HCEC 1CT (cell line): ENCODE data around the gene CEACAM19.
A peak's percentile ranks its signal among the peaks of the same experiment; 100 is the strongest.
"Not testable (repeated sequence)": the region's sequence is repeated elsewhere in the genome, so short reads cannot be mapped to it uniquely, and the experiment has no call there.

Experiments
- DNase-seq: peaks from one replicate; pipeline ENCODE4 v3.0.0-alpha.2; 2017

Gene CEACAM19

DNA sequence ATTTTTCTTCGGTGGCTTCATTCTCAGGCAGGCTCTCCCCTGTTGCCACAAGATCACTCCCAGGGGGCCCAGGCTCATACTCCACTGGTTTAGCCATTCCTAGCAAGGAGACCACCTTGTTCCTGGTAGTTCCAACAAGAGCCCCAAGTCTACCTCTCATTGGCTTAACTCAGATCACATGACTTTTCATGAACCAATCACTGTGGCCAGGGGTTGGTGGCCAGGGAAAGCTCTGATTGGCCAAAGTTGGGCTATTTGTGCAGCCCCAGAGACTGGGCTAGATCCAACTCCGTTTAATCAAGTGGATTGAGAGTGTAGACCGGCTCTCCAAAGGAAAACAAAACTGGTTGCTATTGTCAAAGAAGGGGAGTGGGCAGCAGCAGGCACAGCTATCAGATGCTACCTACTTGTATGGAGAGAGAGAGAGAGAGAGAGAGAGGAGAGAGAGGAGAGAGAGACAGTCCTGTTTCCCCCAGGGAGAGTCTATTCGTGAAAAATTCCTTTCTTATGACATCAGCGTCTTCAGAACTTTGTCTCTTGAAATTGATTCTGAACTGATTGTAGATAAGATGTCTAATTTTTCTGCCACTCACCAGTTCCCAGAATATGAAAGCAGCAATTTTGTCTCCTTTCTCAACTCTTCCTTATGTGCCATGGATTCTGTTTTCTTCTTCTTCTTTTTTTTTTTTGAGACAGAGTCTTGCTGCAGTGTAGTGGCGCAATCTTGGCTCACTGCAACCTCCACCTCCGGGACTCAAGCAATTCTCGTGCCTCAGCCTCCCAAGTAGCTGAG lies 5.9 kb downstream of the CEACAM19 start:
- peak; percentile 38 for DNase-seq

GRCh38 chr19:44680536-44680935 lies 9.3 kb downstream of the CEACAM19 start:
- DNase-seq: no peak

GRCh38 chr19:44681992-44682790 lies 10.9 kb downstream of the CEACAM19 start:
- DNase-seq: no peak

DNA sequence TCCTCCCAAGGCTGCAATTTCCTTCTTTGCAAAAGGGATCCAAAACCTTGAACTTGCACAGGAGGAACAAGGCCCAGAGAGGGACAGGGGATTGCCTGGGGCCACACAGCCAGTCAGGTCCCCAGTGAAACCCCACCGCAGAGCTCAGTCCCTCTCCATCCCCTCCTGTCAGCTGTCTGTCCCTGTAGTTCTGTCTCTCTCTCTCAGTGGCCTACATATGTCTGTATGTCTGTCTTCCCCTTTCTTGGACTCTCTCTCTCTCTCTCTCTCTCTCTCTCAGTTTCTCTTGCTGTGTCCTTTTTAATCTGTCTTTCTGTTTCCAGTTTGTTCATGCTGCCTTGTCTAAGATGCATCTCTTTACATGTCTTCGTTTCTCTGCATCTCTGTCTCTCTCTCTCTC lies 11.5 kb downstream of the CEACAM19 start:
- DNase-seq: no peak

DNA sequence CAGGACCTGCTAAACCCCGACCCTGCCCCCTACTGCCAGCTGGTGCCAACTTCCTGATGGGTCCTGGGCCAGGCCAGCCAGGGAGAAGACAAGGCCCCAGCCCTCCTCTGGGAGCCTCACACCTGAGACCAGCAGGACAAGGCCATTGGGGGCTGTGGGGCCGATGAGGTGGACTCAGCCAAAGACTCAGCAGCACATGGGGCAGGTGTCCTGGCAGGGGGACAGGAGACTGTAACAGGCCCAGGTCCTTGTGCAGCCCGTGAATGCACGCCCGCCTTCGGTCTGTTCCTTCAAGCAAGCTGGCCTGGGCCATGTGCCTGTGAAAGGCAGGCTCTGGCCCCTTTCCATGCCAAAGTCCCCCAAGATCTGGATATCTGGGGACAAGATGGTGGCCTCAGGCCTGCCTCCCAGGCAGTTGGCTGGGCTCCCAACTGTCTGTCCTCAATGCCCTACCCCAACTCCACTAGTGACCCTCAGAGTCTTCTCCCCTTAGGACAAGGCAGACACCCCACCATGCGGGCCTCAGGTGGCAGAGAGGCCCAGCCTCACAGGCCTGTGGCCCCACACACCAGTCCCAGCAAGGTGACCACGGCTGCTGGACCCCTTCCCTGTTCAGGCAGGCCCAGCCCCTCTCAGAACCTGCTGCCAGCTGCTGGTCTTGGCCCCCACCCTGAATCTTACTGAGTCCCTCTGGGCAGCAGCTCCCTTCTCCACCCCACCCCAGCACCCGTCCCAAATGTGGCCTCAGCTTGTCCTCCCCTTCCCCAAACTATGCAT lies 12.3 kb downstream of the CEACAM19 start:
- no peak for DNase-seq

DNA sequence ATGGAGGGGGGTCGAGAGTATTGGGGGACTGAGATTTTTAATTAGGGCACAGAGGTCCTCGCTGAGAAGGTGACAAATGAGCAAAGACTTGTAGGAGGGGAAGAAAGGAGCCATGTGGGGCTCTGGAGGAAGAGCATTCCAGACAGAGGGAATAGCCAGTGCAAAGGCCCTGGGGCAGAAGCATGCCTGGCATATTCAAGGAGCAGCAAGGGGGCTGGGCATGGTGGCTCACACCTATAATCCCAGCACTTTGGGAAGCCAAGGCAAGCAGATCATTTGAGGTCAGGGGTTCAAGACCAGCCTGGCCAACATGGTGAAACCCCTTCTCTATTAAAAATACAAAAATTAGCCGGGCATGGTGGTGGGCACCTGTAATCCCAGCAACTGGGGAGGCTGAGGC lies 13.1 kb downstream of the CEACAM19 start:
- DNase-seq: not testable (repeated sequence)

DNA sequence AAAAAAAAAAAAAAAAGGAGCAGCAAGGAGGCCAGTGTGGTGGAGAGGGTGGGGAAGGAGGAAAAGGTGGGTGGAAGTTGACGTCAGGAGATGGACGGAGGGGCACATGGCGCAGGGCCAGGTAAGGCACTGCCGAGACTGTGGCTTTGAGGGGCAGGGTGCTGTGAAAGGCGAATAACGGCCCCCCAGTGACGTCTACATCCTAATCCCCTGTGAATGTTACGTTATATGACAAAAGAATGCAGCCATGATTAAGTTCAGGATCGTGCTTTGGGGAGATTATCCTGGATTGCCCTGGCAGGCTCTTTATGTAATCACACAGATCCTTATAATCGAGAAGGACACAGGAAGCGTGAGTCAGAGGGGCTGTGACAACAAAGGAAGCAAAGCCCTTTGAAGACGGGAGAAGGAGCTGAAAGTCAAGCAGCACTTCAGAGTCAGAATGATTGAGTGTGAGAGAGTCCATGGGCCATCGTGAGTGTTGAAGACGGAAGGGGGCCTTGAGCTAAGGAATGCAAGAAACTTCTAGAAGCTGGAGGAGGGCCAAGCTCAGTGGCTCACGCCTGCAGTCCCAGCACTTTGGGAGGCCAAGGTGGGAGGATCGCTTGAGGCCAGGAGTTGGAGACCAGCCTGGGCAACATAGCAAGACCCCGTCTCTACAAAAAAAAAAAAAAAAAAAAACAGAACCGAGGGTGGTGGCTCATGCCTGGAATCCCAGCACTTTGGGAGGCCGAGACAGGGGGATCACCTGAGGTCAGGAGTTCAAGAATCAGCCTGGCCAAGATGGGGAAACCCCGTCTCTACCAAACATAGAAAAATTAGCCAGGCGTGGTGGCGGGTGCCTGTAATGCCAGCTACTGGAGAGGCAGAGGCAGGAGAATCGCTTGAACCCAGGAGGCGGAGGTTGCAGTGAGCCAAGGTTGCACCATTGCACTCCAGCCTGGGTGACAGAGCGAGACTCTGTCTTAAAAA lies 13.9 kb downstream of the CEACAM19 start:
- peak; percentile 95 for DNase-seq

DNA sequence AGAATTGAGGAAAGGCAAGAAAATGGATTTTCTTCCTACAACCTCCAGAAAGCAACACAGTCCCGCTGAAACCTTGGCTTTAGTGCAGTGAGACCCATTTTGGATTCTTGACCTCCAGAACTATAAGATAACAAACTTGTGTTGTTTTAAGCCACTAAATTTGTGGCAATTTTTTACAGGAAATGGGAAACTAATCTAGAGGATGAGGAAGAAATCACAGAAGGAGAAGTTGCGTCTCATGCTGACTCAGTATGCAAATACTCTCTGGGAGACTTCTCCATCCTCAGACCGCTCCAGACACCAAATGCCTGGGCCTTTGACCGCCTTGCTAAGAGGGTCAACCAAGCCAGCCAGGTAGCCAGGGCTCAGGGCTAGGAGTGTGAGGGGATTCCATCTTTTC lies 14.6 kb downstream of the CEACAM19 start:
- DNase-seq: peak; percentile 48

- DNase-seq: no peak
Measured at GRCh38 chr19:44686896-44687295, 15.6 kb downstream of the CEACAM19 start.

DNA sequence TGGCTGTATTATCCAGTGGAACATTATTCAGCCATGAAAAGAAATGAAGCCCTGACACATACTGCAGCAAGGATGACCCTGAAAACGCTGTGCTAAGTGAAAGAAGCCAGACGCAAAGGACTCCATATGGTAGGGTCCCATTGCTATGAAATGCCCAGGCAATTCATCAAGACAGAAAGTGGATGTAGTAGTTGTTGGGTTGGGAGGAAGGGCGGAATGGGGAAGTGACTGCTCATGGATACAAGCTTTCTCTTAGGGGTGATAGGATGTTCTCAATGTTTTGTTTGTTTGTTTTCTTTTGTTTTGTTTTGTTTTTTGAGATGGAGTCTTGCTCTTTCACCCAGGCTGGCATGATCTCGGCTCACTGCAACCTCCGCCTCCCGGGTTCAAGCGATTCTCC lies 16.6 kb downstream of the CEACAM19 start:
- DNase-seq: no peak

- peak; percentile 39 for DNase-seq
Measured at GRCh38 chr19:44689290-44690130, 18.2 kb downstream of the CEACAM19 start.

- no peak for DNase-seq
Measured at GRCh38 chr19:44690131-44690440, 18.8 kb downstream of the CEACAM19 start.

- DNase-seq: no peak
Measured at GRCh38 chr19:44692379-44692721, 21.1 kb downstream of the CEACAM19 start.

DNA sequence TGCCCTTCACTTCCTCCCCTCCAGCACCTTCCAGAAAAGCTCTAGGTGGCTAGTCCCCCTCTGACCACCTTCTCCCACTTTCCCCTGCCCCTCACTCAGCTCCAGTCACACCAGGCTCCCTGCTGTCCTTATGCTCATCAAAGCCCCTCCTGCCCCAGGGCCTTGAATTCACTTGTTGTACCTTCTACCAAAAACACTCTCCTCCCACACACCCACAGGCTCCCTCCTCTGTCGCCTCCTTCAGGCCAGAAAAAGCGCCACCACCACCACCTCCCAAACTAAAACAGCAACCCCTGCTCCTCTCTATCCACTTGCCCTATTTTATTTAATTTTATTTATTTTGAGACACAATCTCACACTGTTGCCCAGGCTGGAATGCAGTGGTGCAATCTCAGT lies 22.9 kb downstream of the CEACAM19 start:
- no peak for DNase-seq

- no peak for DNase-seq
Measured at GRCh38 chr19:44696939-44697669, 25.8 kb downstream of the CEACAM19 start.

- no peak for DNase-seq
Measured at GRCh38 chr19:44697670-44698034, 26.4 kb downstream of the CEACAM19 start.

DNA sequence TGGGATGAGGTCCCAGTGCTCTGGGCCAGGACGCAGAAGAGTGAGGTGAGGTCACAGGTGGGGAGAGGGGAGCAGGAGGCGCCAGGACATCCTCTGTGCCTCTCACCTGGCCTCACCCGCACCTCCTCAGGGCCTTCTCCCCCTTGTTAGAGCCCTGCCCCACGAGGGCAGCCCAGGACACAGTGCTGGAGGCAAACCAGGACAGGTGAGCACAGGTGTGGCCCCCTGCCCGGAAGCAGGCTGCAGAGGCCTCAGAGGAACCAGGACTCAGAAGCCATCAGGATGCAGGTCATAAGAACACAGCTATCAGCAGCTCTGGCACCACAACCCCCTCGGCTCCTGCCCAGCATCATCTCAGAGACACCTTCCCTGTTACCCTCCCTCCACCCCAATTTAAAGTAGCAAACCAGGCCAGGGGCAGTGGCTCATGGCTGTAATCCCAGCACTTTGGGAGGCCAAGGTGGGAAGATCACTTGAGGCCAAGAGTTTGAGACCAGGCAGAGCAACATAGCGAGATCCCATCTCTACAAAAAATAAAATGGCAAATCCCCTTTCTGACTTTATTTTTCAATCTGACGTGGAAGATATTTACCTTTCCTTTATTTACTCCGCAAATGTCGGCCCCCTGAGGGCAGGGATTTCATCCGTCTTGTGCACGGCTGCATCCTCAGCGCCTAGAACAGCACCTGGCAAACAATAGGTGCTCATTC lies 27.4 kb downstream of the CEACAM19 start, which contains the start of gene CEACAM16:
Gene CEACAM16, plus strand, starts transcription at position 660 of the 710 bp plus-strand sequence. CDS start 2,306 bp downstream, outside the sequence.
- no peak for DNase-seq

DNA sequence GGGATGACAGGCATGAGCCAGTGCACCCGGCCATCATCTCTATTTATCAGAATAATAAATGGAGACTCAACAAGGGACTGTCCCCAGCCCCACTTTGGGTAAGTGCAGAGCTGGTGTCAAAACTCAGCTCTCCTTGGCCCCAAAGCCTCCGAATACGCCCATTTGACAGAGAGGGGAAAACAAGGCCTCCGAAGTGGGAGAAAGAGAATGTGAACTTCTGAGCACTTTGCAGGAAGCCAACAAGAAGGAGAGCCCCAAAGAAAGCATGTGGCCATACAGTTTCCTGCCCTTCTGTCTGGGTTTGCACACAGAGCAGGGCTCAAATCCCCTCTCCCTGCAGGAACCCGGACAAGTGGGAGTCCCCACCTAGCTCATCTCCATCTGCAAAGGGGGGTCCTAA lies 29.3 kb downstream of the CEACAM19 start:
- DNase-seq: no peak

- DNase-seq: no peak
Measured at GRCh38 chr19:44701228-44701627, 29.9 kb downstream of the CEACAM19 start.

GRCh38 chr19:44702551-44703176 lies 31.4 kb downstream of the CEACAM19 start:
- DNase-seq: no peak
